H9 (cell line): ENCODE data around the gene TSPAN18. TPM values are rescaled to one million over a fixed set of nuclear protein-coding genes. Genes with fewer than 3 reads are reported as not detected.

Source experiments
- DNase-seq: peaks from one replicate; pipeline ENCODE4 v3.0.0-alpha.2; 2017
- H2AFZ ChIP-seq: one replicate; pipeline ENCODE4 v1.6.1; 2013; ENCODE audit warnings: mild to moderate bottlenecking, low read length, control low read depth, moderate library complexity
- H2AK5ac ChIP-seq: 2 replicates; pipeline ENCODE4 v1.6.1; 2013; ENCODE audit warnings: low read length, control low read depth, mixed read lengths; ENCODE audit not compliant: insufficient read length
- H2BK120ac ChIP-seq: one replicate; pipeline ENCODE4 v1.6.1; 2013; ENCODE audit warnings: low read depth, mild to moderate bottlenecking, low read length, control low read depth, inconsistent platforms; ENCODE audit not compliant: poor library complexity, severe bottlenecking
- H2BK12ac ChIP-seq: 2 replicates; pipeline ENCODE4 v1.6.1; 2013; ENCODE audit warnings: low read length, control low read depth, mixed read lengths, low read depth; ENCODE audit not compliant: insufficient read length
- H2BK15ac ChIP-seq: 2 replicates; pipeline ENCODE4 v1.6.1; 2013; ENCODE audit warnings: low read depth, low read length, control low read depth
- H2BK20ac ChIP-seq: one replicate; pipeline ENCODE4 v1.6.1; 2013; ENCODE audit warnings: low read depth, mild to moderate bottlenecking, low read length, control low read depth, inconsistent platforms; ENCODE audit not compliant: poor library complexity, severe bottlenecking
- H2BK5ac ChIP-seq: 2 replicates; pipeline ENCODE4 v1.6.1; 2013; ENCODE audit warnings: low read length, control low read depth, mixed read lengths; ENCODE audit not compliant: insufficient read length
- H3K14ac ChIP-seq: 2 replicates; pipeline ENCODE4 v1.6.1; 2013; ENCODE audit warnings: low read length, control low read depth; ENCODE audit not compliant: insufficient read depth
- H3K18ac ChIP-seq: 2 replicates; pipeline ENCODE4 v1.6.1; 2013; ENCODE audit warnings: low read depth, mild to moderate bottlenecking, mixed read lengths, low read length, control low read depth; ENCODE audit not compliant: insufficient read length
- H3K23ac ChIP-seq: 2 replicates; pipeline ENCODE4 v1.6.1; 2013; ENCODE audit warnings: low read length, control low read depth, mixed read lengths, low read depth; ENCODE audit not compliant: insufficient read length
- H3K23me2 ChIP-seq: 2 replicates; pipeline ENCODE4 v1.6.1; 2013; ENCODE audit warnings: low read depth, mild to moderate bottlenecking, mixed read lengths, low read length, control low read depth; ENCODE audit not compliant: insufficient read length, poor library complexity, severe bottlenecking
- H3K27ac ChIP-seq: 2 replicates; pipeline ENCODE4 v1.5.1; 2013; ENCODE audit warnings: low read length, control low read depth, mixed read lengths, low read depth; ENCODE audit not compliant: insufficient read length
- H3K27me3 ChIP-seq: 2 replicates; pipeline ENCODE4 v1.6.1; 2013; ENCODE audit warnings: low read length, control low read depth, inconsistent platforms; ENCODE audit not compliant: insufficient read depth
- H3K4ac ChIP-seq: 2 replicates; pipeline ENCODE4 v1.6.1; 2013; ENCODE audit warnings: low read depth, mild to moderate bottlenecking, control low read depth, inconsistent platforms, low read length, moderate library complexity
- H3K4me1 ChIP-seq: 2 replicates; pipeline ENCODE4 v1.6.1; 2013; ENCODE audit warnings: low read length, control low read depth, inconsistent platforms; ENCODE audit not compliant: insufficient read depth
- H3K4me2 ChIP-seq: 2 replicates; pipeline ENCODE4 v1.6.1; 2013; ENCODE audit warnings: low read length, control low read depth, mixed read lengths; ENCODE audit not compliant: insufficient read length, insufficient read depth
- H3K56ac ChIP-seq: 2 replicates; pipeline ENCODE4 v1.6.1; 2013; ENCODE audit warnings: low read depth, mild to moderate bottlenecking, mixed read lengths, low read length, control low read depth; ENCODE audit not compliant: insufficient read length
- H3K79me1 ChIP-seq: 2 replicates; pipeline ENCODE4 v1.6.1; 2013; ENCODE audit warnings: low read depth, mild to moderate bottlenecking, moderate library complexity, low read length, control low read depth, inconsistent platforms; ENCODE audit not compliant: insufficient read depth, poor library complexity, severe bottlenecking
- H3K79me2 ChIP-seq: 2 replicates; pipeline ENCODE4 v1.6.1; 2013; ENCODE audit warnings: low read length, control low read depth, inconsistent platforms; ENCODE audit not compliant: insufficient read depth
- H3K9ac ChIP-seq: 2 replicates; pipeline ENCODE4 v1.6.1; 2013; ENCODE audit warnings: low read length, control low read depth, mixed read lengths; ENCODE audit not compliant: insufficient read length; ENCODE audit errors: extremely low read depth
- H3K9me3 ChIP-seq: one replicate; pipeline ENCODE4 v1.6.1; 2013; ENCODE audit warnings: low read depth, low read length, inconsistent platforms; ENCODE audit not compliant: control insufficient read depth
- H3T11ph ChIP-seq: one replicate; pipeline ENCODE4 v1.6.1; 2013; ENCODE audit warnings: mild to moderate bottlenecking, low read length, control low read depth, inconsistent platforms
- H4K20me1 ChIP-seq: one replicate; pipeline ENCODE4 v1.6.1; 2013; ENCODE audit not compliant: control insufficient read depth, insufficient read length, insufficient read depth
- H4K5ac ChIP-seq: 2 replicates; pipeline ENCODE4 v1.6.1; 2013; ENCODE audit warnings: low read depth, mild to moderate bottlenecking, mixed read lengths, low read length, control low read depth; ENCODE audit not compliant: insufficient read length
- H4K8ac ChIP-seq: replicated peaks from 2 replicates; pipeline ENCODE4 v1.6.1; 2013; ENCODE audit warnings: low read length, control low read depth, mixed read lengths, low read depth; ENCODE audit not compliant: insufficient read length
- H4K91ac ChIP-seq: 2 replicates; pipeline ENCODE4 v1.6.1; 2013; ENCODE audit warnings: low read depth, mild to moderate bottlenecking, moderate library complexity, mixed read lengths, low read length, control low read depth; ENCODE audit not compliant: insufficient read length
- H3K27ac Mint-ChIP-seq, 3 experiments: 2 replicates in 2 of 3; 3 replicates in 1 of 3; pipeline ENCODE4 v1.8.0; 2020 to 2021; ENCODE audit warnings: mixed read lengths in 3 of 3, mild to moderate bottlenecking in 1 of 3, moderate library complexity in 1 of 3
- H3K27me3 Mint-ChIP-seq: 2 replicates; pipeline ENCODE4 v1.8.0; 2021; ENCODE audit warnings: low read depth, mild to moderate bottlenecking, moderate library complexity, mixed read lengths
- H3K36me3 Mint-ChIP-seq, 3 experiments: 2 replicates in 2 of 3; 3 replicates in 1 of 3; pipeline ENCODE4 v1.8.0; 2020 to 2021; ENCODE audit warnings: low read depth in 3 of 3, mixed read lengths in 3 of 3; ENCODE audit not compliant: insufficient read depth in 1 of 3
- H3K4me1 Mint-ChIP-seq, 2 experiments: 2 replicates each; pipeline ENCODE4 v1.8.0; 2020; ENCODE audit warnings: mixed read lengths in 2 of 2
- H3K4me3 Mint-ChIP-seq, 2 experiments: 2 replicates in 1 of 2; 3 replicates in 1 of 2; pipeline ENCODE4 v1.8.0; 2020 to 2021; ENCODE audit warnings: mild to moderate bottlenecking in 2 of 2, mixed read lengths in 2 of 2, moderate library complexity in 1 of 2
- H3K9me3 Mint-ChIP-seq, 2 experiments: 2 replicates in 1 of 2; 3 replicates in 1 of 2; pipeline ENCODE4 v1.8.0; 2020; ENCODE audit warnings: mild to moderate bottlenecking in 2 of 2, mixed read lengths in 2 of 2, moderate library complexity in 1 of 2
- CTCF ChIP-seq: fragments of 200-600 bp; sonication (generic); conservative IDR thresholded peaks from 3 replicates; pipeline ENCODE4 v1.8.0; 2021; ENCODE audit warnings: antibody characterized with exemption, mild to moderate bottlenecking
- WGBS: extraction: QIAGEN DNeasy Blood & Tissue Kit; methylation state at CpG from one replicate; pipeline ENCODE4 v1.1.7; 2013; ENCODE audit warnings: missing lambda C conversion rate, low lambda C conversion rate, mixed read lengths; ENCODE audit not compliant: insufficient read length; ENCODE audit errors: extremely low coverage; 5-methylcytosine and 5-hydroxymethylcytosine counted together
- total RNA-seq: library from RNA; stranded (reverse); gene quantifications from 2 replicates; pipeline ENCODE4 v1.2.1, GENCODE V29; 2021

Gene TSPAN18
- total RNA-seq, 1 experiment from 2014 or later = 25.3 TPM

- Histone ChIP-seq H3K56ac (no peak overlapping the region), H4K8ac (no peak overlapping the region), H3T11ph (no peak overlapping the region), H3K79me2 (no peaks in the 10 kb centered on the region), H3K79me1 (no peaks in the 10 kb centered on the region), H2BK20ac (no peak overlapping the region), H2AK5ac (no peak overlapping the region), H4K20me1 (no peaks in the 10 kb centered on the region), H3K9ac (no peak overlapping the region), H3K23me2 (no peaks in the 10 kb centered on the region), H4K91ac (no peak overlapping the region), H2BK12ac (no peak overlapping the region), H2BK15ac (no peak overlapping the region), H2AFZ (no peak overlapping the region), H3K9me3 (no peaks in the 10 kb centered on the region), H3K18ac (no peak overlapping the region), H3K14ac (no peak overlapping the region; the same call in 1 of the 2 replicates), H3K4ac (no peak overlapping the region), H3K27me3 (no peaks in the 10 kb centered on the region; the same call in 1 of the 2 replicates), H3K27ac (no peak overlapping the region), H3K4me1 (peaks cover 3% of the 10 kb centered on the region; the same call in 1 of the 2 replicates), H2BK5ac (no peak overlapping the region), H2BK120ac (no peak overlapping the region), H4K5ac (no peak overlapping the region), H3K23ac (no peak overlapping the region), H3K4me2 (no peak overlapping the region)
- Mint-ChIP-seq H3K27me3 (peaks cover 10% of the 10 kb centered on the region), H3K9me3 (no peaks in the 10 kb centered on the region), H3K36me3 (no peaks in the 10 kb centered on the region), H3K4me1 (peaks cover 10 to 11% of the 10 kb centered on the region in 2 experiments), H3K27ac (peak overlapping the region in 2 of 3 experiments; percentile 15 to 64; a peak in 2 of 7 replicates), H3K4me3 (peak overlapping the region in 1 of 2 experiments; percentile 60; a peak in 2 of 5 replicates)
- TF ChIP-seq CTCF = no peak
- no CpG with 5 or more reads among the region's 12 CpGs for WGBS
- no peak for DNase-seq
Observed at GRCh38 chr11:44876906-44877305, 150.1 kb downstream of the TSPAN18 start.
